NCI-H2227 (cell line): ENCODE results near the gene TMEM255B.
"Not testable (repeated sequence)": the region's sequence is repeated elsewhere in the genome, so short reads cannot be mapped to it uniquely, and the experiment has no call there.

Experiments used
- DNase-seq: peaks from one replicate; lab custom pipeline; 2025; ENCODE audit not compliant: unreplicated experiment; lab: John Stamatoyannopoulos, UW

The TMEM255B gene

DNA sequence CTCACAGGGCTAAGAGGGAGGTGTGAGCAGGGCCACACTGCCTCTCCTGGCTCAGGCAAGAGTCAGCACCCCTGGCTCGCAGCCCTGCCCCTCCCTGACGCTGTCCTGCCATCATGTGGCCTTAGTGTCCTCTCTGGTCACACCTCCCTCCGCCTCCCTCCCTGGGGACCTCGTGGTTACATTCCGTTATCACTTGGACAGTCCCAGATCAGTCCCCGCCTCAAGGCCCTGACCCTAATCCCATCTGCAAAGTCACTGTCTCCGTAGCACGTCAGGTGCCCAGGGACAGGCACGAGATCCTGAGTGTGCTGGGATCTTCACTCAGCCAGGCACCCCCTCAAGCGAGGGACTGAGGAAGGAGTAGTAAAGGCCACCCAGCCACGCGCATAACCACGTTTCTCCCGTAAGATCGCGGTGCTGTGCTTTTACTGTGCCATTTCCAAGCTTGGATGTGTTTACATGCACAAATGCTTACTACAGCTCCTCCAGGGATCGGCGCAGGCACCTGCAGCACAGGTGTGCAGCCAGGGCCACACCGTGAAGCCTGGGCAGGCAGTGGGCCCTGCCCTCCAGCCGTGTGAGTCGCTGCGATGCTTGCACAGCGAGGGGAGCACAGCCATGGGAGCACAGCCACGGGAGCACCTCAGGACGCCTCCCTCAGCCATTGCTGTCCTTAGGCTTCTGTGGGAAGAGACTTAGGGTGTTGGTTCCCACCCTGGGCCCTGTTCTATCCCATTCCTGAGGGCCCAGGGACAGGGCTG, 10.7 kb upstream of the TMEM255B start:
- no peak for DNase-seq

DNA sequence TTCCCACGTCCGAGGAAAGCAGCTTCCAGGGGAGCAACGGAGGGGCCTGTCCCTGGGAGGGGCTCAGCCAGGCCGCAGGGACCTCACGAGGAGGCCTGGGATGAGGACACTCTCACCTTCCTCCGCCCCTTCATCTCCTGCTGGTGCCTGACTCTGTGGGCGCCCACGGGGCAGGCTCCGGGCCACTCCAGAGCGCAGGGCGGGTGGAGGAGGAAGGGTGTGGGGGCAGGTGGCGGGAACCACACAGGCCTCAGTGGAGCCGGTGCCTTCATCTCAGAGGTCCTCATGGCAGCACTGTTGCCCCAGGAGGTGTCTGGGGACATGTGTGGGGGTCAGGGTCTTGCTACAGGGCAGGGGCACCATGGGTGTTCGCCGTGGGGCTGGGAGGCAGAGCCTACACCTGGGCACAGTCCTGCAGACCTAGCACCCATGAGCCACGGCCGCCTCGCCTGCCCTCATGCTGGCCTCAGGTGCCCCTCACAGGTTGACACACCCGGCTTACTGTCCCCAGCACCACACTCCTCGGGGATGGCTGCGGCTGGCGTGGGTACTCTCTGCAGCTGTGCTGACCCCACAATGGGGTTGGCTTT, 10.1 kb upstream of the TMEM255B start:
- no peak for DNase-seq

DNA sequence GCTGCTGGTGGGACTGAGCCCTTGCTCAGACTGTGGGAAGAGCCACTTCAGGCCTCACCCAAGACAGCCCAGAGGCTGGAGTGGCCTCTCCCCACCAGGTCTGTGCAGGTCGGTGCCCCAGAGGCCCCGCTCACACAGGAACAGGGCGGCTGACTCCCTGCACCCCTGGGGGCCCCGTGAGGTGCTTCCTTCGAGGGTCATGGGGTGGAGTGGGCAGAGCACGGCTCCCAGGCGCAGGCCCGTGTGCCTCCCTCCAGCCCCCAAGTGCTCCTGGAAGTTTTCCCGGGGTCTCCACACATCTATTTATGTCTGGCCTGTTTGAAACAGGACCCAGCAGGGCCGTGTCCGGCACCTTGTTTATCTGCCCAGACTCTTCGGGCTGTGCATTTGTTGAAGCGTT, 9.5 kb upstream of the TMEM255B start:
- DNase-seq, result no peak

DNA sequence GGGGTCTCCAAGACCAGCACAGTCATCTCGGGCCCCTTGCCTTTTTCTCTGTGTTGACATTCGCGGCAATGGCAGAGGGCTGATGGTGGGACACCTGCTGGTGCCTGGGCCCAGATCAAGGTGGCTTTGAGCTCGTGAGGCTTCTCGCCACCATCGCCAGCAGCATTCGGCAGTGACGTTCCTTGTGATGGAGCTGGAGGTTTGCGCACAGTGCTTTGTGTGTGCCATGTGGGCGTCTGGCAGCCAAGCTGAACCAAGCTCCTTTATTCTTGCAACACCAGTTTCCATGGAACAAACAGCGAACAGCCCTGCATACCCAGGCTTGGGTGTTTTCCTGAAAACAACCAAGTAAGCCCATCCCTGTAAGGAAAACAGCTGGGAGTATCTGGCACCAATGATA, 9.1 kb upstream of the TMEM255B start:
- no peak for DNase-seq

DNA sequence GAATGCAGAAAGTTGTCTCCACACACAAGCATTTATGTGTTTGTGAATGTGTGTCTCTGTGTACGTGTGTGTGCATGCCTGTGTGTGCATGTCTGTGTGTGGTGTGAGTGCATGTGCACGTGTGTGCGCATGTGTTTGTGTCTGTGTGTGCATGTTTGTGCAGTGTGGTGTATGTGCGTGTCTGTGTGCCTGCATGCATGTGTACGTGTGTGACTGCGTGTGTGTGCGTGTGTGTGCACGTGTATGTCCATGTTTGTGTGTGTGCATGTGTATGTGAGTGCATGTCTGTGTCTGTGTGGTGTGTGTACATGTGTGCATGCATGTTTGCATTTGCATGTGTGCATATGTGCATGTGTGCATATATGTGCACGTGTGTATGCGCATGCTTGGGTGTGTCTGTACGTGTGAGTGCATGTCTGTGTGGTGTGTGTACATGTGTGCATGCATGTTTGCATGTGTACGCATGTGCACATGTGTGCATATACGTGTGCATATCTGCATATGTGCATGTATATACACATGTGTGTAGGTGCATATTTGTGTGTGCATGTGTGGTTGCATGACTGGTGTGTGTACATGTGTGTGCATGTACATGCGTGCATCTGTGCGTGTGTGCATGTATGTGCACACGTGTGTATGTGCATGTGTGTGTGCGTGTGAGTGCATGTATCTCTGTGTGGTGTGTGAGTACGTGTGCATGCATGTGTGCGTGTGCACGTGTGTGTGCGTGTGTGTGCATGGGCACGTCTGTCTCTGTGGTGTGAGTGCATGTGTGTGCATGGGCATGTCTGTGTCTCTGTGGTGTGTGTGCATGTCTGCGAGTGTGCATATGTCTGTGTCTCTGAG, 8.2 kb upstream of the TMEM255B start:
- DNase-seq, result no peak

DNA sequence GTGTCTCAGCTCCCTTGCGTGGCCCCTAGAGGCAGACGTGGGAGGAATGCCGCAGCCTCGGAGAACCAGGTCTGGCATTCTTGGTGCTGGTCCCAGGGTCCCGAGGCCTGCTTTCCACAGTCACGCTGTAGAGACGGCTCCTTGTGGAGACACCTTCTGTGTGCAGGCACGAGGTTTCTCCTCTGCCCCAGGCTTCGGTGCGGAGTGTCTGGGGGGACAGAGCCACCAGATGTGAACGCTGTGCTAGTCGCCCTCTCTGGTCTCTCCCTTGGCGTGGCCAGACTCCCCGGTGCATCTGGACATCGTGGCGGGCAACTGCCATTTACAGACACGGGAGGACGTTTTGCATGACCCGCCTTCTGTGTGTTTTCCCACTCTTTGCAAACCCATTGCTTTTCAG, 7.5 kb upstream of the TMEM255B start:
- DNase-seq, result no peak

DNA sequence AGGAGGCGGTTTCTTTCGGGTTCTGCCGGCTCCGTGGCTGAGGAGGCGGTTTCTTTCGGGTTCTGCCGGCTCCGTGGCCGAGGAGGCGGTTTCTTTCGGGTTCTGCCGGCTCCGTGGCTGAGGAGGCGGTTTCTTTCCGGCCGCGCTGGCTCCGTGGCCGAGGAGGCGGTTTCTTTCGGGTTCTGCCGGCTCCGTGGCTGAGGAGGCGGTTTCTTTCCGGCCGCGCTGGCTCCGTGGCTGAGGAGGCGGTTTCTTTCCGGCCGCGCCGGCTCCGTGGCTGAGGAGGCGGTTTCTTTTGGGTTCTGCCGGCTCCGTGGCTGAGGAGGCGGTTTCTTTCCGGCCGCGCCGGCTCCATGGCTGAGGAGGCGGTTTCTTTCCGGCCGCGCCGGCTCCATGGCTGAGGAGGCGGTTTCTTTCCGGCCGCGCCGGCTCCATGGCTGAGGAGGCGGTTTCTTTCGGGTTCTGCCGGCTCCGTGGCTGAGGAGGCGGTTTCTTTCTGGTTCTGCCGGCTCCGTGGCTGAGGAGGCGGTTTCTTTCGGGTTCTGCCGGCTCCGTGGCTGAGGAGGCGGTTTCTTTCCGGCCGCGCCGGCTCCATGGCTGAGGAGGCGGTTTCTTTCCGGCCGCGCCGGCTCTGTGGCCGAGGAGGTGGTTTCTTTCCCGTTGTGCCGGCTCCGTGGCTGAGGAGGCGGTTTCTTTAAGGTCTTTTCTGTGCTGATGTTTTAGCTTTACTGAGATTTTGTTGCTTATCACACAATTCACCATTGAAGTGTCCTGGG, 6.6 kb upstream of the TMEM255B start:
- DNase-seq, result not testable (repeated sequence)

DNA sequence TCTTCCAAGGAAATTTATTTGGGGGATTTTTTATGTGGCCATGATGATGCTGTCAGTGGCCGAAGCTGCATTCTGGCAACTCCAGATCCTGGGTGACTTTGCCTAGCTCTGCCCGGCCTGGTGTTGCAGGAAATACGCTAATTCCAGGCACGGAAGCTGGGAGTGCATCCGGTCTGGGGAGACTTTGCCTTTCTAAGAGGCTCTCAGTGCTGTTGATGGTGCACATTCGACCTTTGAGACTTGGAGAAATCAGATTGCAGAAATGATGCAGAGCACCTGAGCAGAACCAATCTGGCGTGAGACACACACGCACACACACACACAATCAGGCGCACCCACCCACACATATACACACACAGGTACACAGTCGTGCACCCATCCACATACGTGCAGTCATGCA, 5.9 kb upstream of the TMEM255B start:
- no peak for DNase-seq

DNA sequence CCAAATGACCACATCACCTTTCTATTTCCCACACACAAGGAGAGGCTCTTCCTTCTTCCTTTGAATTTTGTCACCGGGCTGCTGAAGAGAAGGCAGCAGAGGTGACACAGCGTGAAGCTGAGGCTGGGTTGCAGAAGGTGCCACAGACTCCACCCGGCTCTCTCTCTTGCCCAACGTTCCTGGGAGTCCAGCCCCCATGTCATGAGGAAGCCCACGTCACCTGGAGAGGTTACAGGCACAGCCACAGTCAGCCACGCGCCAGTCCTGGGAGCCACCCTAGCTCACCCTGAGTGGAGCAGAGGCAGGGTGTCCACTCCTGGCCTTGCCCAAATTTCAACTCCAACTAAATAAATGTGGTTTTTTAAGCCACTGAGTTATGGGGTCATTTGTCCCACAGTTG, 4.8 kb upstream of the TMEM255B start:
- no peak for DNase-seq

DNA sequence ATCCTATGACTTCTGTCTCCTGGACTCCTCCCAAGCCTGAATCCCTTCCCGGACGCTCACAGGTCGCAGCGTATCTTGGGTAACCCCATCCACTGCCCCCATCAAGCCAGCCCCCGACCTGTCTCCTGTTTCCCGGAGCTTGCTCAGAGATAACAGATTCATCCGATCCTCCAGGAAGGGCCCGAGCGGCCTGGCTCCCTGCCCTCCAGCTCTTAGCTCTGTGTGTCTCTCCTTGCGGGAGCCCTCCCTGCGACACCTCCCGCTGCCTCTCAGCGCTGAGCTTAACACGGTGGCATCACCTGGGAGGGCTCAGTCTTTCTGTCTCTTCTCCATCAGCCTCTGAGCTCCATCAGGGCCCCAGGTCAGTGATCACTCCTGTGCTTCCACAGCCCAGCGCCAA, 4.3 kb upstream of the TMEM255B start:
- no peak for DNase-seq

DNA sequence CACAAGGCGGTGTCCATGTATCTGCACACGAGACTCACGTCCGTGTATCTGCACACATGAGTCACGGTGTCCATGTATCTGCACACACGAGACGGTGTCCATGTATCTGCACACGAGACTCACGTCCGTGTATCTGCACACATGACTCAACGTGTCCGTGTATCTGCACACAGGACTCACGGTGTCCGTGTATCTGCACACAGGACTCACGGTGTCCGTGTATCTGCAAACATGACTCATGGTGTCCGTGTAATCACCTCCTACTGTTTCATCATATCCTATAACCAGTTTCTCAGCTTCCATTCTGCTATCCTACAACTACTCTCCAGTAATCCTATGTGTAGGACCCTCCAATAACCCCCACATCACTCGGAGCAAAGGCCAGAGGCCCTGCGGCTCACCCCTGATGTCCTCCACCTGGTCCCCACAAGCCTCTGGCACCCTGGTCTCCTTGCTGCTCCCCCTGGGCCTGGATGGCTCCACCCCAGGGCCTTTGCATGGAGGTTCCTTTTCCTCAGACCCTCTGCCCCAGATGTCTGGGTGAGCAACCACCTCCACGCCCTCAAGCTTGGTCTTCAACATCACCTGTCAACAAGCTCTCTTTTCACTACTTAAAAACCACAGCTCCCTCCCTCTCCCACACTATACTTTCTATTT, 2.5 kb upstream of the TMEM255B start:
- no peak for DNase-seq

DNA sequence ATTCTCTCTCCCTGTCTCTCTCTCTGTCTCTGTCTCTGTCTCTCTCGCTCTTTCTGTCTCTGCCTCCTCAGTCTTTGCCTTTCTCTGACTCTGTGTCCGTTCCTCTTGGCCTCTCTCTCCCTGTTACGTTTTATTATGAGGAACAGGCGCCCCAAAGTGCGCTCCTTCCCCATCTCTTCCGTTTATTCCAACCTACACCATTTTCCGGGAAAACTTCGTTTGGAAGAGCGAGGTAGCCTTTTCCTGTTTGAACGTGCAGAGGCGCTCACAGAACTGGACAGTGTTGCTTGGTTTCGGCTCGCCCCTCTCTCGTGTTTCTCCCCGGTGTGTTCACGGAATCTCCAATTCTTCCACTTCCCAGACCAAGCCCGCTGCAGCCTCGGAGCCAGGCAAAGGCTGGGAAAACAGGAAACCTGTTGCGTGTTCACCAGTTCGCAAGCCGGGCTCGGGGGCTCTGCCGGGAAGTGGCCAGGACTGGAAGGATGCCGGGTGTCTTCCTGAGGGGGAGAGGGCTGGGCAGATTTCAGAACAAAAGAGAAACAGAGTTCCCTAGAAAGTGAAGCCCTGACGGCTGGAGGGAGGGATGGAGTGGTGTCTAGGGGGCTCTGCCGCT, 605 bp downstream of the TMEM255B start:
- peak; percentile 19 for DNase-seq

DNA sequence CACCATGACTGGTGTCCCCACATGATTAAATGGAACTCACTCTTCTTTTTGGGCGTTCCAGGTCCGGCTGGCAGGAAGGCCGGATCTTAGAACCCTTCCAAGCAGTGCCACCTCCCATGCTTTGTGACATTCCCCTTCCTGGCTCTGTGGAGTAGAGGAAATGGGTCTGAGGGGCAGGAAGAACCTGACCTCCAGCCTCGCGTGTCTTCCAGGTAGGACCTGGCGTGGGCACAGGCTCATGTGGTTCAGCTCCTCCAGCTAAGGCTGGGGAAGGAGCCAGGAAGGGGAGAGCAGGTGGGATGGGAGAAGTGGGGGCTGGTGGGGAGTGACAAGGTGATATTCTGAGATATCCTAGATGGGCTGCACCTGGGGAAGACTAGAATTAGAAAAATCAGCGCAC, 2.1 kb downstream of the TMEM255B start:
- DNase-seq, result no peak

DNA sequence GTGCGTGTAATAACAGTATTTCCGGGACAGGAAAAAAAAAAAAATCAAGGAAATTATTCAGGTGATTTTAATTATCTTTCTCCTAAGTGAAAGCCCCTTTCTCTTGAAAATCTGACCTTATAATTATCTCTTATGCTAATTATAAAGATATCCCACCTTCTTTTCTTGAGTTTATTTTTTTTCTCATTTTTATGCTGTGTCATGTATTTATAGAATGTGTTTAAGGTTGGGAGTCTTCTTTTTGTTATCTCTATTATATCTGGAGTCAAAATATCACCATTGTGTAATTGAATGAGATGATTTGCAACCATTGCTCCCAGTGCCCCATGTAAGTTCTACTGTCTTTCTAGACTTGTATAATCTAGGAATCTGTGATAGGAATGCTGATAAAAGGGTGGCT, 3.0 kb downstream of the TMEM255B start:
- DNase-seq, result no peak

DNA sequence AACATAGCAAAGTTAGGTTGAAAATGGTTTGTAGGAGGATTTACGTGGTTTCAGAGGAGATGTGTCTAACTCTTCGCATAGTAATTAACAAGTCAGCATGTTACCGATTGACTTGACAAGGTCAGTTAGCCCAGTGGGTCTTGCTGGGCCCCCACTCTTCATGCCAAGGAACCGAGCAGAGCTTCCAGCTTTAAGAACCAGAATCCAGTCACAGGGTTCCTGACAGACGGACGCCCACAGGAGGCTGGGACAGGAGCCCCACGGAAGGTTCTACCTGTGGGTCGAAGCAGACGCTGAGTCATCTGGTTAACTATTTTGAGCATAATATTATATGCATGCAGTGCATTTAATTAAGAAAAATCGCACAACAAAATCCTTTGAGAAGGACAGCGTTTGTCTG, 3.5 kb downstream of the TMEM255B start:
- no peak for DNase-seq

DNA sequence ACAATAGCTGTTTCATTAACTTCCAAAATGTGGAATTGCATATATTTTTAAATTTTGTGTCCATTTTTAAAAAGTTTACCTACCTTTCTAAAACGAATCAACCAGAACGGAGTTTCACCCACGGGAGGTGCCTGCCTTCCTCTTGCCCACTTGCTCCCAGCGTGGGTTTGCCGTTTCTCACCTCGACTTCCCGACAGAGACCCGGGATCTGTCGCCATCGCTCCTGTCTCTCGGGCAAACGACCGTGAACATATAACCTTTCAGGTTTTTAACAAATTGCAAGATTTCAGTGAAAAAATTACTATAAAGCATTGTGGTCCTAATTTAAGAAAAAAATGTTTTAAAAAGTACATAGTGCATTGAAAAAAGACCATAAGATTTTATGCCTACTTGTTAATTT, 4.2 kb downstream of the TMEM255B start:
- DNase-seq, result no peak

DNA sequence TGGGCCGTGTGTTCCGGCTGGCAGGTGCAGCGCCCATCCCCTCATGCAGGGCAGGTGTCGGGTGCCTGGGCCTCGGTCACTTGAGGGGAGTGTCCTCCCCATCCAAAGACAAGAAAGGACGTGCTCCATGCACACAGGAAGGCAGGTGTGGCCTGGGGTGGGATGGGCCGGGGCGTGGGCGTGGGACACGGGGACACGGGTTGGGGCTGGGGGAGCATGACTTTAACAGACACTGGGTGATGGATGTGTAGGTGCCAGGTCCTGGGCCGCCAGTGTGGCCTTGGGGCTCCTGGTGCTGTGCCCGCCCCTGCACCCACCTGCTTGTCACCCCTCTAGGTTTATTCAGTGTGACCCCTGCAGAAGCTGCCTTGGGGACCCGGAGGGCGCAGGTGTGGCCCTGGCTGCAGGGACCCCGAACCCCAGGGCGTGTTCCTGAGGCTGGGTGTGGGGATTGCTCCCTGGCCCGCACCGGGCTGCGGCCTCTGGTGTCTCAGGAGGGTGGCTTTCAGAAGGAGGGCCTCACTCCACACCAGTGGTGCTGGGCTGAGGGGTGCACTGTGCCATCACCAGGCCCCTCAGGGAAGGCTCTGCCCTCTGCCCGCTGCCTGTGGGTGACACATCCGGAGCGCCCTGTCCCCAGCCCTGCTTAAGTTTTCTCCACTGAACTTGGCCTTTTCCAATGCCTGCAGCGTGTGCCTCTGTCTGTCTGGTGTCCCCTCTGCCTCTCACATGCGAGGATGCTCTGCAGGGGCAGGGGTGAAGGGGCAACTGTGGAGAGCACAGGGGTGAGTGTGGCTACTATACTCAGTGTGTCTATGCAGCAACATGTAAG, 5.2 kb downstream of the TMEM255B start:
- DNase-seq, result no peak

DNA sequence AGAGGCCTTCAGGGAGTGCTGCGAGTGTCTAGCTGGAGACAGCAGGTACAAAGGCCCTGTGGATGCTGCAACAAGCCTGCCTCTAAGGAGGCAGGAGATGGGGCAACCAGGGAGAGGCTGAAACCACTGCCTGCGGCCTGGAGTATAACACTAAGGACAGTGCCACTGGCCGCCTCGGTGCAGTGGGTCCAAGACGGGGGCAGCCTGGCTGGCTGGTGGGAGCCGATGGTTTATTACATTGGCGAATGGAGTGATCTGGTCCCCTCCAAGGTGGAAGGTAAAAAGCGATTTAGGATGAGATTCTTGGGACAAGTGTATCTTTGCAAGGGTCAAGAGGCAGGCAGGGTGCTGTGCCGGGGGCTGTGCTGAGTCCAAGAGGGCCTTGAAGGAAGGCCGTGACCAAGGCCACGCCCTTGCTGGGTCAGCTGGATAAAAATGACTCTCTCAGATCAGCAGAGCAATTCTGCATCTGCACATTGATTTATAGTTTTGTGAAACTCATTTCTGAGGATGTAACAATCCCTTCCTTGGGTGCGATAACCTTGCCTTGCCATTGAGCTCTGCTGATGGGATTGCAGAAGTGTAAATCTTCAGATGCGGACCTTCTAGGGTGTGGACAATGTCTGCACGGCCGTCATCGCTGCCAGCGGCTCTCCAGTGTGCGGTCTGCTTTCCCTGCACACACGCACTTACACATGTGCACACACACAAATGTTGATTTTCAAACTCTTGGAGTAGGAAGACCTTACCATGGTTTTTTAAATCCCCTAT, 6.0 kb downstream of the TMEM255B start:
- no peak for DNase-seq

DNA sequence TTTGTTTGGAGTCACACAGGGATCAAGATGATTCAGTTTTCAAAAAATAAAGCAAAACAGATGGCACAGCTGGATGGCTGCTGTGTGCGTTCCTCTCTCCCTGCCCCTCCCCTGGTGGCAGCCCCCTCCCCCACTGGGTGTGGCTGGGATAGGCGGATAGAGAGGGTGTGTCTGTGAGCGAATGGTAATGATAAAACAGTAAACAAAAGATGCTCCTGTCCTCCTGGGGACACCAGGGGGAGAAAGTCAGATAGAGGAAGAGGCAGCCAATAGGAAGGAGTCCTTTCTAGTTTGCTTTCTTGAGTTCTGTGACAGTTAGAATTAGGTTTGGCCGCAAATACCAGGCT, 6.5 kb downstream of the TMEM255B start:
- DNase-seq, result no peak
